HG03575 (cell line): Measurements from ENCODE around the gene CUZD1.
"Not testable (repeated sequence)": the region's sequence is repeated elsewhere in the genome, so short reads cannot be mapped to it uniquely, and the experiment has no call there.

ENCODE experiments used
- ATAC-seq: cut with Tn5 transposase; IDR thresholded peaks from one replicate; pipeline ENCODE4 v1.9.1; 2021; ENCODE audit not compliant: unreplicated experiment, insufficient number of reproducible peaks, low FRiP score; ENCODE audit errors: extremely low read depth

CUZD1 gene

DNA sequence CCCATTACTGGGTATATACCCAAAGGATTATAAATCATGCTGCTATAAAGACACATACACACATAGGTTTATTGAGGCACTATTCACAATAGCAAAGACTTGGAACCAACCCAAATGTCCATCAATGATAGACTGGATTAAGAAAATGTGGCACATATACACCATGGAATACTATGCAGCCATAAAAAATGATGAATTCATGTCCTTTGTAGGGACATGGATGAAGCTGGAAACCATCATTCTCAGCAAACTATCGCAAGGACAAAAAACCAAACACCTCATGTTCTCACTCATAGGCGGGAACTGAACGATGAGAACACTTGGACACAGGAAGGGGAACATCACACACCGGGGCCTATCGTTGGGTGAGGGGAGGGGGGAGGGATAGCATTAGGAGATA, 12.4 kb upstream of the CUZD1 start:
- ATAC-seq, result not testable (repeated sequence)

DNA sequence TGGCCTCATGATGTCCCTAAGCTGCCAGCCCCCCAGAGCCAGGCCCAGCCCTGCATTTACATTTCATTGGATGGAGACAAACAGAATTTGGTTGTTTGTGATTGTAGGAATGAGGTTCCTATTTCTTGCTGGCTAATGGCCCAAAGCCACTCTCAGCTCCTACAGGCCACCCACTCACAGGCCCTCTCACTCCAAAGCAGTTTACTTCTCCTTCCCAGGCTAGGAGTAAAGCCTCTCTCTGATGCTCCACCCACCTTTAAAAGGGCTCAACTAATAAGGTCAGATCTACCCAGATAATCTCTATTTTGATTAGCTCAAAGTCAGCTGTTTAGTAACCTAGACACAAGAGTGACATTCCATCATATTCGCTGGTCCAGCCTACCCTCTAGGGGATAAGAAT, 11.2 kb upstream of the CUZD1 start:
- no peak for ATAC-seq

DNA sequence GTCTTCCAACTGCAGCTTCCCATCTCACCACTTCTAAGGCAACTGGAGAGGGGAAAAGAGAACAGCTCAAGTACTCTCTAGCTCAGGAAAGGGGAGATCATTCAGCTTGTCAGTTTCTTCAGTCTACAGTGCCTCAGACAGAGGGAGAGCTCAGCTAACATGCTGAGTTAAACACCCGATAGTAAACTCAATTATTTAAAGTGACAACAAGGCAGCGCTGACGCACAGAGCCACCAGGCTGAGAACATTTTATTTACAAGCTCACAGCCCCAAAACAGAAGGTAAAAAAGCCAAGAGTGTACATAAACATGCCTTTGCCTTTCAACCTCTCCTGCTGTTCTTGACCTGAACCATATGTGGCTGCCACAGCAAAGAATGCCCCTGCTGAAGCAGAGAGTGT, 10.1 kb upstream of the CUZD1 start:
- no peak for ATAC-seq

DNA sequence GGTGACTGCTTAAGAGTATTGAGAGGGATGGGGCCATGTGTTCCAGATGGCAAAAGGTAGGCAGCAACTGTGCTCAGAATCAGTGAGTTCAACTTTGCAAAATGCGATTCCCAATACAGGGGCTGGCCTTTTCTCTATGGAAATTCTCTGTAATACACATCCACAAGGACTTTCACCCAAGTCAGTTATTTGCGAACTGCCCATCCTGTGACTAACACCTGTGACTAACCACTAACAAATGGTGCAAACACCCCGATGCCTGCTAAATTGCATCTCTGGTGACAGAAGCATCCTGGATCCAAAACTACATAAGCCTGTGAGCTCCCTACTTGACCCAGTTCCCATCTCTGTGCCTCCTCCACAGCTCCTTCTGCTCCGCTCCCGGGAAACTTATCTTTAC, 9.0 kb upstream of the CUZD1 start:
- no peak for ATAC-seq

DNA sequence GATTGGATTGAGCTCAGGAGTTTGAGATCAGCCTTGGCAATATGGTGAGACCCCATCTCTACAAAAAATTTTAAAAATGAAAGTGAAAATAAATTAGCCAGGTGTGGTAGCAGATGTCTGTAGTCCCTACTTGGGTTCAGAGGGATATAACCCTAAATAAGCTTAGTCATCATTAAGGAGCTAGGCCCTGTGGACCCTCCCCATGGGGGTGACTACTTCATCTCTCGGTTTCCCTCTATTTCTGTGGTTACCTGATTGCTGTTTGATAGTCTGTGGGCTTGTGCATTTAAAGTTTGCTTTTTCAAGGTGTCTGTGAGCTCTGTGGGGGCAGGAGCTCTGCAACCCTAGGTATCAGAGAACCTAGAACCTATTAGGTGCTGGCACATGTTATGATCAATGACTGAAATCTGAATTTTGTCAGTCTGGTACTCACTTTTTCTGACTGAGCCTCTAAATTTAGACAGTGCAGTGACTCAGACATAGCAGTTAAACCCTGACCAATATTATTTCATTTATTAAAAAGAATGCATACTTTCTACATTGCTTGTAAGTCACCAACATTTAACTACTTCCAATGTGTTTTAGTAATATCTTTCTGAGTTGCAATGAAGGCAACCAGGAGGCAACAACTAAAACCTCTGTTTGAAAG, 8.1 kb upstream of the CUZD1 start:
- no peak for ATAC-seq

DNA sequence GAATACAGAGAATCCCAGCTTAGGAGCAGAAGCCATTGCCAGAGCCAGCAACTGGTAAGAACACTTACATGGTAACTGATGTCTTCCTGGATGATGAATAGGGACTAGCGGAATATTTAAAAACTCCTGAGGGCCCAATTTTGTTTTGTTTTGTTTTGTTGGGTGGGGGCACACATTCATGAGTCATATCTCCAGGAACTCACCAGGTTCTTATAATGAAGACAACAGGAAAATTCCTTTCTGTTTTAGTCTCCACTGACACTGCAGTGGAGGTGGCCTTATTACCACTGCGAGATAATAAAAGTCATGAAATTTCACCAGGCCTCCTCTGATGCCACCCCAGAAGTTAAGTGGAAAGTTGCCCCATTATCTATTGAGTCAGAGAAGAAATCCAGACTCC, 6.6 kb upstream of the CUZD1 start:
- no peak for ATAC-seq

DNA sequence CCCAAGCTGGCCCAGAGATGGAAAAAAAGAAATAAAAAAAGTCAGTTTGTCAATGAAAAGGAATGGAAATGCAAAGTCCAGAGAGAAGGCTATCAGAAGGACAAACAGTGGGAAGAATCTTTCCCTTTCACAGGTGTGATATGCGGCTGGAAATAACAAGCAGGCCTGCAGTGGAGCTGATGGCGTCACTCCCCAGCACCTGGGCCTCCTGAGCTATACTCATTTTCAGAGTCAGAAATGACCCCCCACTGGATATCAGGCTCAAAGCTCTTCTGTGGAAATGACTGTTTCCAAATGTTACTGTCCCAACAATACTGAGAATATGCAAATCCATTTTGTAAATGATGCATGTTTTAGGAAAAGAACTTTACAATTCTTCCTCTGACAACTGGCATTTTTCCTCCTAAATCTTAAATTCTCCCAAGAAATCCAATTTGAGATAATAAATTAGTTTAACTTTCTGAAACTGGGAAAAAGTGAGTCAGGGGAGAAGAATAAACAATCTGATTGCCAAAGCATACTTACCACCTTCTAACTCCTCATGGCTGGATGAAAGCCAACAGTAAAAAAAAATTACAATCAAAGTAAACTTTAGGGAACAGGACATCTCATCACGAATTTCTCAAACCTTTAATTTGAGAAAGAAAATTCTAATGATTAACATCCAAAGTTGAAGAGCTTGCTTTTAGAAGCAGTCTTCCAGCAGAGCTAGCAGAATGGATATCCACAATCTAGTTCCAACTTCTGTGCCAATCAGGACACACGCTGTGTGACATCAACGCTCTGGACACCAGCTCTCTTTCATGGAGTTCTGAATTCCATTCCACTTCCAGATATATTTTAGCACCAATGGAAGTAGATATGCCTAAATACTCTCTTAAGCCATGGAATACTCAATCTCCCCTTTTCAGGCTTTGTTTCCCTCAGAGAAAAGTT, 5.3 kb upstream of the CUZD1 start:
- ATAC-seq, result no peak

DNA sequence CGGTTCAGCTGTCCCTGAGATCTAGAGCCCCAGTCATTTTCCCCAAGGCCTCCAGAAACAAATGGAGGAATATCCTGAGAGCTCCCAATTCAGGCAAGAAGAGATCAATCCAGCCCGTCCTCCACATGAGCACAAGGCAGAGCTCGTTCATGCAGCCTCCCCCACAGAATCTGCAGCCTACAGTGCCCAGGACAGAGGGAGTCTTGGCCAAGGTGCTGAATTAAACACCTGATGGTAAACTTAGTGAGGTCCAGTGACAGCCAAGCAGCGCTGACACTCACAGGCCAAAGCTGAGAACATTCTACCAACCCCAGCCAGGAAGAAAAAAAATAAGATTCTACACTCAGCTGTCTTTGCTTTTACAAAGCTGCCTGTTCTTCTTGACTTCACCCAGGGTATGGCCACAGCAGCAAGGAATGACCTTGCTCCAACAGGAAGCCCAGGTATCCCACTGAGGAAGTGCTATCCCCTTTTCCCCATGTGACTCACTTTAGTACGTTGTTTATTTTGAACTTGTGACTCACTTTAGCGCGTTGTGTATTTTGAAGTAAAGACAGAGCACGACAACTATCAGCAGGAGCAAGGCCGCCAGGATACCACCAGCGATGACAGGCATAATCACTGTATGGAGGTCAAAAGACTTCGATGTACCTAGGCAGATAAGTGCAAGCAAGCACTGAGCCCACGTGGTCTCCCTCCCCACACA, 4.4 kb upstream of the CUZD1 start:
- ATAC-seq, result no peak

DNA sequence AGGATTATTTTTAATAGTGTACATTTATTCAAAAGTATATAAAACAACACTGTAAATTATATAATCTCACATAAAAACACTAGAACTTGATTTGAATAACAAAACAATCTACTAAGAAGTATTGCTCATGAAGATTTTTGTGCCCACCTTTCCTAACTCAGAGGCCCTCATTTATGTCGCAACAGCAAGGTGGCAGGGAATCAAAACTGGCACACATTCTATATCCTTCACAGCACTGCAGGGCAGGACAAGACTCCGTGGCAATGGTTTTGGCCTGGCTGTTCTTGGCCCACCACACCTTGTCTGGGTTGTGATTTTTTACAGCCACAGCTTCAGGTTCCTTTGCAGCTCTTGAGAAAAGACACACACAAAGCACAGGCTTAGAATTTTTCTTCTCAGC, 3.4 kb upstream of the CUZD1 start:
- ATAC-seq, result no peak

DNA sequence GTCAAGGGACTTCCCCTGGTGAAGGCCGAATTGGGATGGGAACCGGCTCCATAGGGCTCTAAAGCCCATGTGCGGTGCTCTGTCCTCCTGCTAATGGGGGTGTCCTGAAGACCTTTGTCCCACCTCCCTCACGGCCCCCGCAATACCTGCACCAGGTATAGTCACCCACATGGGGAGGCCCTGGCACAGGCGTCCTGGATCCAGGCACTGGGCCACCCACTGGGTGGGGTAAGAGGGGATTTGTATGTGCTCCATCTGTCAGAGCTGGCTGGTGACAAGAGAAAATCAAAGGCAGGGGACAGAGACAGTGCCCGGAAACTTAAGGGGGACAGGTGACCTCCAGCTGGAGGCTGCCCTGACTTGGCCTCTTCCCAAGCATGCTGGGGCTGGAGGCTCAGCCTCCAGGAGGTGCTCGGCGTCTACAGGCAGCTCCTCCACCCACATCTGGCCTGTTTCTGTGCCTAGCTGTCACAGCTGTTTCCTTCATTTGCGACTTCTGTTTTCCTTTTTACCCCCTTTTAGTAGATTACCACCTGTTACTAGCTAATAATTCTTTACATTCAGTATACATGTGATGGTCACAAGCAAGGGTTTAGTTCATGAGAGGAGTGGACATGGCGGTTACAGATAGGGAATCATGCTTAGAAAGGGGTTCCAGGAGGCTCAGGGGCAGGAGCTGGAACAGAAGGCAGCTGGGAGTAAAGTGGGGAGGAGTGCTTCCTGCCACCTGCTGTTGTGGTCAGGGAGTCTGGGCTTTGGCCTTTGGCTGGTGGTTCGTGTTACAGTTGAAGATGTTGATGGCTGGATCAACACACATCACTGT, 2.3 kb upstream of the CUZD1 start:
- no peak for ATAC-seq

DNA sequence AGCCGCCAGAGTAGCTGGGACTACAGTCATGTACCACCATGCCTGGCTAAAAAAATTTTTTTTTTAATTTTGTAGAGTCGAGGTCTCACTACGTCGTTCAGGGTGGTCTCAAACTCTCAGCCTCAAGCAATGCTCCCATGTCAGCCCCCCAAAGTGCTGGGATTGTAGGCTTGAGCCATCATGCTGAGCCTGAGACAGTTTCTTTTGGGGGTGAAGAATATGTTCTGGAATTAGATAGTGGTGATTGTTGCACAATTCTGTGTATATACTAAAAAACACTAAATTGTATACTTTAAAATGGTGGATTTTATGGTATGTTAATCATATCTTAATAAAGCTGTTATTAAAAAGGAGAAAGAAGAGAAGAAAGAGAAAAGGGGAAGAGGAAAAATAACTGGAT, 1.5 kb downstream of the CUZD1 start:
- no peak for ATAC-seq

DNA sequence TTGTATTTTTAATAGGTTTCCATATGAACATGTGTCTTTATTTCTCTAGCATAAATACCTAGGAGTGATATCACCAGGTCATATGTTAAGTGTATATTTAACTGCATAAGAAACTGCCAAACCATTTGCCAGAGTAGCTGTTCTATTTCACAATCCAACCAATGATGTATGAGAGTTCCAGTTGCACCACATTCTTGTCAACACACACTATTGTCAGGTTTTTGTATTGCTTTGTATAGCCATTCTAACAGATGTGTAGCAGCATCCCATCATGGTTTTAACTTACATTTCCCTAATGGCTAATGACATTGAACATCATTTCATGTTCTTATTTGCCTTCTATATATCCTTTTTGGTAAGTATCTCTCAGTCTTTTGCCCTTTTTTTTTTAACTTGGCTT, 4.1 kb downstream of the CUZD1 start:
- ATAC-seq, result no peak

DNA sequence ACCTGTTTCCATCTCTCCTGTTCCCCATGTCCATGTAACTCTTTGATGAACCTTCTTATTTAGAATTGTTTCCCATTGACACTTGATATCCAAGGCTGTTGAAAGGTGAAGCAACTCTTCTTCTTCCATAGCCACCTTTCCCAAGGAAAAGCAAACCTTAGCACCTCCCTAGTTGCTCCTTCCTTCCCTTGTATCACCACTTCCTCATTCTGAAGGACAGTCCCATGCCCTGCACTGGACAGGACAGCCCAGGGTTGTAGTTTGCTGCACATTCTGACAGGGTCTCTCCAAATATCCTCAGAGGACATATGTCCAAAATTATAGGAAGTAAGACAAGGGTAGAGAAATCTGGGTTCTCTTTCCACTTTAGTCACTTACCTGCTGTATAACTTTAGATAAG, 6.2 kb downstream of the CUZD1 start:
- no peak for ATAC-seq

DNA sequence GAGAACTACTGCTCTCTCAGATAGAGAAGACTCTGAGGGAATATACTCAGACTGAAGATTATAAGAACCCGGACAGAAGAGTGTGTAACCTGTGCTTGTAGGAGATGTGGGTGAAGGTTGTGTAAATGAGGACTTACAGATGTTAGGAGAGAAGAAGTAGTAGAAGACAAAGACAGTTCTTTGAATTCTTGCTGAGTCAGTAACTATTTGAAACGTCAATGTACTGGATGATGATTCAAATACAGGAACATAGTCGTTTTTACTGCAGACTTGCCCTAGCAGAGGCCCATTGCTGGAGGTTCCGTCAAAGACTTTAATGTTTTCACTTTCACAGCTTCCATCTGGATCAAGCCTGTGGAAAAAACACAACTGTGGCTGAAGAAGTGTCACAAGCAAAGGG, 6.8 kb downstream of the CUZD1 start:
- ATAC-seq, result no peak

DNA sequence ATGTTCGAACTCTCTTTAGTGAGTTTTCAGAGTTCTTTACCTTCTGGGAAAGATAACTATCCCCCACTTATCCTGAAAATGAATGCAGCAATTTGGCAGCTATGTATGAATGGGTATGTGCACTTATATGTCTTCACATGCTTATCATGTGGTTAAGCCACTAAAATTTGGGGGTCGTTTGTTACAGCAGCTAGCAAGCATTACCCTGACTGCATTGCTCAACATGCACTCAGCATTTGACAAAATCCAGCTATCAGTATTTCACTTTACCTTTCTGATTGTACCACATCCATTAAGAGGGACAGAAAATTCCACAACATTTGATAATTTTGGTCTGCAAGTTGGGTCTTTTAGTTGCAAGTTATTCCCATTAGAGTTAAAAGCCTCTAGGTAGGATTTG, 9.7 kb downstream of the CUZD1 start:
- ATAC-seq, result no peak

DNA sequence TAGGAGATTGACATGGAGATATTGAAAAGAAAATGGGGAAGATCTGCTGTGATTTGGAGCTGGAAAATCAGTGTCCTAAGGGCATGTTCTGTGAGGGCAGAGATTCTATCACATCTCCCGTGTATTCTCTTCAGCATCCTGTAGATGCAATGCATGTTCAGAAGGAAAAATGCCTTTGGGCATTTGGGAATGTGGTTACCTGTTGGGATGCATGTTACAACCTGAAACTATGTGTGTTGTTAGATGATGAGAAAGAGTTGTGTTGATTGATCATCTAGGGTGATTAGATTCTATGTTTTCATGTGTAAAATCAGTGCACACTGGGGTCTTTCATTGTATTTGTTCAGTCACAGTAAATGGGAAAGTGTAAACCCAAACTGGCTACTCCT, 14.7 kb downstream of the CUZD1 start:
- ATAC-seq, result no peak

DNA sequence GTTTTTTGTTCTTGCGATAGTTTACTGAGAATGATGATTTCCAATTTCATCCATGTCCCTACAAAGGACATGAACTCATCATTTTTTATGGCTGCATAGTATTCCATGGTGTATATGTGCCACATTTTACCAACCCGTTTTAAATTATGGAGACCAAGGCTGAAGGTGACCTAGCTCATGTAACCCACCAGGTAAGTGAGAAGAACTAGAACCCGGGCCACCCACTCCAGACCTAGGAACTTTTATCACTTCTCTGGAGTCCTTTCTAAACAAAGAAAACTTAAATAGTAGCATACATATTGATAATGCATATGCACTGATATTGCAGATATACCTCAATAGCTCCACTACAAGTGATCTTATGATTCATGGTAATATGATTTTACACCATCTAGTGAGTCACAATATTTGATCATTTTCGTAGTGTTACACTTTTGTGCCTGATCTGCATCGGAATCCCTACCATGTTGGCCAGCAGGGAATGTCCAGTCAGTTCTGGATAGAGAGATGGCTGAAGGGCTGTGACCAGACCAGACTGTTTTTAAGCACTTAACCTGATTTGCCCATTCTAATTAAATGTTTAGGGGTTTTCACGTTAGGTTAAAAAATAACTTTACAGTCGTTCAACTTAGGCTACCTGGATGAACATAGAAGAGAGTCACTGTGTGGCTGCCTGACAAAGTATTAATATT, 15.2 kb downstream of the CUZD1 start:
- ATAC-seq, result no peak

DNA sequence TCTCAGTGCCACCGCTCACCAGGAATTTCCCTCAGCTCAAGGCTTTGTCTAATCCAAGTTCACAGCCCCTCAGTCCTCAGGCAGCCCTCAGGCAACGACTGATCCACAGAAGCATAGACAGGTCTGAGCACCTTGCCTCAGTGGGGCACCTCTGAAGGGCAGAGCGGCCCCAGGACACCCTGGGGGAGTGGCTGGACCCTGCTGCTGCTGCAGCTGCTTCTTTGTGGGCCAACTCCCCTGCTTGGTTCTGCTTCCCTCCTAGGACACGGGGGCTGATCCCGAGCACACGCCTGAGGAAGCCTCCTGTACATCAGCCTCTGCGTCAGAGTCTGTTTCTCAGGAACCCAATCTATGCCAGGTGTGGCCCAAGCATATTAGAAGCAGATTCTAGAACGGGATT, 16.2 kb downstream of the CUZD1 start:
- no peak for ATAC-seq
